Left ventricle myocardium inferior (tissue), 1 donor: ENCODE measurements around the gene ITGBL1. TPM values are rescaled to one million over a fixed set of nuclear protein-coding genes. Genes with fewer than 3 reads are reported as not detected.

Experiments used
- DNase-seq: peaks from one replicate; pipeline ENCODE4 v3.0.0-alpha.2; 2020
- H3K27ac ChIP-seq: fragments of 200-600 bp; replicated peaks from 2 replicates; pipeline ENCODE4 v1.8.0; 2021
- H3K27me3 ChIP-seq: fragments of 200-600 bp; 2 replicates; pipeline ENCODE4 v1.8.0; 2021; ENCODE audit warnings: low read depth
- H3K36me3 ChIP-seq: fragments of 200-600 bp; 2 replicates; pipeline ENCODE4 v1.8.0; 2021
- H3K4me1 ChIP-seq: fragments of 200-600 bp; 2 replicates; pipeline ENCODE4 v1.8.0; 2021
- H3K4me3 ChIP-seq: fragments of 200-600 bp; 2 replicates; pipeline ENCODE4 v1.8.0; 2021; ENCODE audit warnings: mild to moderate bottlenecking, moderate library complexity
- H3K9me3 ChIP-seq: fragments of 200-600 bp; replicated peaks from 2 replicates; pipeline ENCODE4 v1.8.0; 2021
- intact Hi-C: fragments of 100-400 bp; cut with micrococcal nuclease; formaldehyde crosslinking; loops from one replicate; pipeline ENCODE4 v1.11.0; 2022
- total RNA-seq: library from RNA; stranded (reverse); fragmentation: NEBNext Ultra II Directional; extraction: Animal tissue kit (Norgen Biotek cat#: 25700); gene quantifications from one replicate; pipeline ENCODE4 v1.2.1, GENCODE V29; 2021
- TF ChIP-seq, protein P1 (sequence below): fragments of 200-600 bp; IDR thresholded peaks from 2 replicates; pipeline ENCODE4 v1.8.0; 2021; ENCODE audit warnings: antibody characterized with exemption, mild to moderate bottlenecking, borderline replicate concordance
- donor health status: DM: no; HTN: yes; CAD: no; lungs with severe emphysema.

Gene ITGBL1
- total RNA-seq, 1 donor from 2014 or later, result 2.2 TPM

- Histone ChIP-seq H3K27ac (no peak overlapping the region), H3K4me3 (no peak overlapping the region), H3K27me3 (no peaks in the 10 kb centered on the region), H3K36me3 (no peaks in the 10 kb centered on the region), H3K4me1 (no peaks in the 10 kb centered on the region), H3K9me3 (no peaks in the 10 kb centered on the region)
- DNase-seq, result no peak
- intact Hi-C loops, result no loop called here
- TF ChIP-seq, protein P1, sequence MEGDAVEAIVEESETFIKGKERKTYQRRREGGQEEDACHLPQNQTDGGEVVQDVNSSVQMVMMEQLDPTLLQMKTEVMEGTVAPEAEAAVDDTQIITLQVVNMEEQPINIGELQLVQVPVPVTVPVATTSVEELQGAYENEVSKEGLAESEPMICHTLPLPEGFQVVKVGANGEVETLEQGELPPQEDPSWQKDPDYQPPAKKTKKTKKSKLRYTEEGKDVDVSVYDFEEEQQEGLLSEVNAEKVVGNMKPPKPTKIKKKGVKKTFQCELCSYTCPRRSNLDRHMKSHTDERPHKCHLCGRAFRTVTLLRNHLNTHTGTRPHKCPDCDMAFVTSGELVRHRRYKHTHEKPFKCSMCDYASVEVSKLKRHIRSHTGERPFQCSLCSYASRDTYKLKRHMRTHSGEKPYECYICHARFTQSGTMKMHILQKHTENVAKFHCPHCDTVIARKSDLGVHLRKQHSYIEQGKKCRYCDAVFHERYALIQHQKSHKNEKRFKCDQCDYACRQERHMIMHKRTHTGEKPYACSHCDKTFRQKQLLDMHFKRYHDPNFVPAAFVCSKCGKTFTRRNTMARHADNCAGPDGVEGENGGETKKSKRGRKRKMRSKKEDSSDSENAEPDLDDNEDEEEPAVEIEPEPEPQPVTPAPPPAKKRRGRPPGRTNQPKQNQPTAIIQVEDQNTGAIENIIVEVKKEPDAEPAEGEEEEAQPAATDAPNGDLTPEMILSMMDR, result no peak
Observed at GRCh38 chr13:101726681-101727080, 274.2 kb downstream of the ITGBL1 start.

DNA sequence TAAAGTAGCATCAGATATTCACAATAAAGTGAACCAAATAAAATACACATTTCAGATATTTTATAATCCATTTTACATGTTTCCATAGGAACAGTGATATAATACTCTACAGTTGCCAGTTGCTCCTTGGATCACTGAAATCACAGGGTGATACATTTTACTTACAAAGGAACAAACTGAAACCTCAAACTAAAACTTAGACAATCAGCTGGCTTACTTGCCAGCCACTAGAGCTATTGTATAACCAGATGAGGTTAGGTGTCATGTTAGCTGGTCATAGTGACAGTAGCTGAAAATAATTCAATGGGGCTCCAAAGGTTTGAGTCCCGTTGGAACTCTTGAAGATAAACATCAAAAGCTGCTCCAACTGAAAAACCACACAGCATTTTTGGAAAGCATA, 274.6 kb downstream of the ITGBL1 start:
- Histone ChIP-seq H3K4me3 (no peak overlapping the region), H3K36me3 (no peaks in the 10 kb centered on the region), H3K4me1 (no peaks in the 10 kb centered on the region), H3K27ac (no peak overlapping the region), H3K27me3 (no peaks in the 10 kb centered on the region), H3K9me3 (no peaks in the 10 kb centered on the region)
- TF ChIP-seq, protein P1, result no peak
- intact Hi-C loops, result no loop called here
- DNase-seq, result no peak

DNA sequence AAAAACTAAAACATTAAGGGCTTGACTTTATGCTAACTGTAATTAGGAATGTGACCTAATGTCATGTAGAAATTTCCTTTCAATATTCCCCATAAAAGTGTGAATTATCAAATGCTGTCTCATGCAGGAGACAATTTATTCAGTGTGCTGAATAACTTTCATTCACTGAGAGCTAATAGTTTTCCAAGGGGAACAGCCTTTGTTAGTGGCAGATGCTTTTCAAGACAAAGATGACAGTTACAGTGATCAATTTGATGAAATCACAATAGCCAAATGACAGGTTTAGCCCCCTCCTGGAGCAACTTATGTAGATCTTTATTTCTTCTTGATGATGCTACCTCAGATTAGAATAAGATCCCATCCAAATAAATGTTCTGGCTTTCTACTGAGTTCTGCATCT, 275.5 kb downstream of the ITGBL1 start:
- DNase-seq, result no peak
- TF ChIP-seq, protein P1, result no peak
- Histone ChIP-seq H3K36me3 (no peaks in the 10 kb centered on the region), H3K9me3 (no peaks in the 10 kb centered on the region), H3K4me3 (no peak overlapping the region), H3K27ac (no peak overlapping the region), H3K4me1 (no peaks in the 10 kb centered on the region), H3K27me3 (no peaks in the 10 kb centered on the region)
- intact Hi-C loops, result no loop called here

DNA sequence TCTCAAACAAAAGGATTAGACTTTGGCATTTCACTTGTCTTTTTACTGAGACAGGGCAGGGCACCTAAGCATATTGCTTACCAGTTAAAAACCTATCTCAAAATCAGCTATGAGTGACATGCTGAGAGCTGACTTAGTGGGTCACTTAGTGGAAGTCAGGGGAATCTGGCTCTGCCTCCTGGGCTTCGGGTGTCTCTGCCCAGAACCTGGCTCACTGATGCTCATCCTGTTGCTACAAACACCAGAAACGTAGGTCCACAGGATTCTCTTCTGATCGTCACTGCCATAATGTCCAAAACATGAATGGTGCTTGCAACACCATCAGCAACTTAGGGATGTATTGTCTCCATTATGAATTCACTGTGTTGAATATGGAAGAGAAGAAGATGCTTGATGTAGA, 276.1 kb downstream of the ITGBL1 start:
- no peak for DNase-seq
- TF ChIP-seq, protein P1, result no peak

GRCh38 chr13:101730420-101731000, 278.0 kb downstream of the ITGBL1 start:
- intact Hi-C loops, result no loop called here
- TF ChIP-seq, protein P1, result no peak
- Histone ChIP-seq H3K36me3 (no peaks in the 10 kb centered on the region), H3K27me3 (no peaks in the 10 kb centered on the region), H3K9me3 (no peaks in the 10 kb centered on the region), H3K4me1 (no peaks in the 10 kb centered on the region), H3K27ac (no peak overlapping the region), H3K4me3 (no peak overlapping the region)
- no peak for DNase-seq

More for the DNA sequence above, 276.1 kb downstream of the ITGBL1 start:
- H3K4me1 ChIP-seq, result no peaks in the 10 kb centered on the region
- H3K27ac ChIP-seq, result no peak overlapping the region
- H3K27me3 ChIP-seq, result no peaks in the 10 kb centered on the region
- no peak overlapping the region for H3K4me3 ChIP-seq
- no peaks in the 10 kb centered on the region for H3K9me3 ChIP-seq
- intact Hi-C loops, result no loop called here
- H3K36me3 ChIP-seq, result no peaks in the 10 kb centered on the region
